ENCODE results near the gene WIPF2.
"Not testable (repeated sequence)": the region's sequence is repeated elsewhere in the genome, so short reads cannot be mapped to it uniquely, and the experiment has no call there.

WIPF2 gene

DNA sequence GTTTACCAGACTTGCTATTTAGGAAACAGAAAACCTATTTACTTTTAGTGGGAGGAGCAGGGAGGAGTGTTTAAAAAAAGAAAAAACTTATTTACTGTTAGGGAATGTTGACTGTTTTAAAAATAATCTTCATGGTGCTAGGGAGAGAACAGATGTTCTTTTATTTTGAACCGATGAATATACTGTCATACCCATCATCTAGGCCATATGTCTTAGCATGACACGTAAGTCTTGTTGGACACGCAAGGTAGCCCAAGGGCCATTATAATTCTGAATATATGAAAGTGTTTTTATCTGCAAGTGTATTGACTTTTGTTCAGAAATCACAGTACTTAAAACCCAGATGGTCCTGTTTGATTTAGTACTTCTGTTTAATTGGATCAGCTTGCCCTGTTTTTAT lies 11.6 kb downstream of the WIPF2 start:
- no peak overlapping the region for H3K9ac ChIP-seq (ENCODE audit: insufficient read length)
- H3K36me3 ChIP-seq (ENCODE audit: insufficient read depth, low read length) = peaks cover 27% of the 10 kb centered on the region
- TF ChIP-seq EZH2 (IDR thresholded peaks at IDR 0.05) = no peak
- TF ChIP-seq FOXP2 (optimal IDR thresholded peaks at IDR 0.05; ENCODE audit: control extremely low read depth, extremely low read length, insufficient read depth) = no peak
- TF ChIP-seq POLR2AphosphoS5 (IDR thresholded peaks at IDR 0.05; ENCODE audit: borderline replicate concordance, low read depth, low read length) = no peak
- no peak overlapping the region for H3K4me3 ChIP-seq
- no peak for DNase-seq (ENCODE audit: low read depth, low spot score)
- H3K27ac ChIP-seq = peak overlapping the region; percentile 27
- H3K9me3 ChIP-seq (ENCODE audit: low read depth, low read length) = no peaks in the 10 kb centered on the region

DNA sequence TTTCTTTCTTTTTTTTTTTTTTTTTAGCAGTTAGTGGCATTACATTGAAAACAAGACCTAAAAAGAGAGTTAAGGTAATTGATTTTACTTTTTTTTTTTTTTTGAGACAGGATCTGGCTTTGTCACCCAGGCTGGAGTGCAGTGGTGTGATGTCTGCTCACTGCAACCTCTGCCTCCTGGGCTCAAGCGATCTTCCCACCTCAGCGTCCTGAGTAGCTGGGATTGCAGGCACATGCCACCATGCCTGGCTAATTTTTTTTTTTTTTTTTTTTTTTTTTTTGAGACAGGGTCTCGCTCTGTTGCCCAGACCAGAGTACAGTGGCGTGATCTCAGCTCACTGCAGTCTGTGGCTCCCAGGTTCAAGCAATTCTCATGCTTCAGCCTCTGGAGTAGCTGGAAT lies 12.8 kb downstream of the WIPF2 start:
- peaks cover 25% of the 10 kb centered on the region for H3K36me3 ChIP-seq (ENCODE audit: insufficient read depth, low read length)
- H3K9me3 ChIP-seq (ENCODE audit: low read depth, low read length); DNase-seq (ENCODE audit: low read depth, low spot score); H3K4me3 ChIP-seq; H3K27ac ChIP-seq; H3K9ac ChIP-seq (ENCODE audit: insufficient read length): not testable (repeated sequence)

DNA sequence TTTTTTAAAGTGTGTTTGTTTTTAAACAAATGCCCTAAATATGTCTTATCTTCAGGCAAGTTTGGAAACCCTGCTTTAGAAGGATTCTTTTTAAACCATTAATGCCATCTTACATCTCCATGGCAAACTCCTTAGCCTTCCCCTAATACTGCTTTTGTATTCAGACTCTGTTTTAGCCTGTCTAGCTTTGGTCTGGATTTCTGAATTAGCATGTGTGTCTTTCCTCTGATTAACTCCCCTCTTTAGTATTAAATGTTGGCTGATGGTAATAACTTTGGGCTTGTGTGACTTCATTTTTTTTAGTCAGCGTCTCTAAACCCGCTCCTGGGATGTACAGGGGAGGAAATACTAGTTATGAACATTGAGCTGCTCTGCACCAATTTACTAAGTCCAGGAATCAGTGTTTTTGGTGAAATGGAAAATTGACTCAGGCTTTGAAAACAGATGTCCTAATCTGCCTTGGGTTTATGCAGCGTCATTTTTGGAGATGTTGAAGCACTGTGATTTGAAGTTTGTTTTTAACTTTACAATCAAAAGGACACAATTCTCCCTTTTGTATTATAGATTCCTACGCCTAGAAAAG lies 22.2 kb downstream of the WIPF2 start:
- TF ChIP-seq FOXP2 (optimal IDR thresholded peaks at IDR 0.05; ENCODE audit: control extremely low read depth, extremely low read length, insufficient read depth) = no peak
- no peak for TF ChIP-seq POLR2AphosphoS5 (IDR thresholded peaks at IDR 0.05; ENCODE audit: borderline replicate concordance, low read depth, low read length)
- TF ChIP-seq EZH2 (IDR thresholded peaks at IDR 0.05) = no peak

DNA sequence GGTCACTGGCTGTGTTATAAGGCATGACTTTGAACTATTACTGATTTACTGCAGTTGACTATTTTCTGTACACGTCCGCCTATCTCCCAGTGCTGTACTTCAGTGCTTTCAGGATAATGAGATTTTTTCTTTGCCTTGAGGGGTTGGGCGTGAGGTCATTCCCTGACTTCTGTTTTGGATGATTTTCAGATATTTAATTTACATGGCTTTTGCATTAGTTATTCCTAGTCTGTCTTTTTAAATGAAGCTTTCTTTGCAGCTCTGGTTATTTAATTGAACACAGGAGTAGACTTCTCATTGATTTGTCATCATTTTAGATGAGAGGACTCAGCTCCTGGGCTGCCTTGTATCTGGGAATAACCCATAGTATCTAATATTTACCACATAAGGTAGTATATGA lies 23.7 kb downstream of the WIPF2 start:
- peak overlapping the region; percentile 54 for H3K9ac ChIP-seq (ENCODE audit: insufficient read length)
- H3K27ac ChIP-seq = peak overlapping the region; percentile 98
- no peak for DNase-seq (ENCODE audit: low read depth, low spot score)
- peak overlapping the region; percentile 58 for H3K4me3 ChIP-seq
- no peaks in the 10 kb centered on the region for H3K36me3 ChIP-seq (ENCODE audit: insufficient read depth, low read length)
- no peak for TF ChIP-seq POLR2AphosphoS5 (IDR thresholded peaks at IDR 0.05; ENCODE audit: borderline replicate concordance, low read depth, low read length)
- no peak for TF ChIP-seq FOXP2 (optimal IDR thresholded peaks at IDR 0.05; ENCODE audit: control extremely low read depth, extremely low read length, insufficient read depth)
- TF ChIP-seq EZH2 (IDR thresholded peaks at IDR 0.05) = no peak
- H3K9me3 ChIP-seq (ENCODE audit: low read depth, low read length) = no peaks in the 10 kb centered on the region

More for the DNA sequence above, 22.2 kb downstream of the WIPF2 start:
- no peaks in the 10 kb centered on the region for H3K36me3 ChIP-seq (ENCODE audit: insufficient read depth, low read length)
- DNase-seq (ENCODE audit: low read depth, low spot score) = no peak
- peak overlapping the region; percentile 64 for H3K9ac ChIP-seq (ENCODE audit: insufficient read length)
- H3K27ac ChIP-seq = peak overlapping the region; percentile 98
- H3K4me3 ChIP-seq = peak overlapping the region; percentile 41; the same call in 1 of the 2 replicates
- H3K9me3 ChIP-seq (ENCODE audit: low read depth, low read length) = no peaks in the 10 kb centered on the region

DNA sequence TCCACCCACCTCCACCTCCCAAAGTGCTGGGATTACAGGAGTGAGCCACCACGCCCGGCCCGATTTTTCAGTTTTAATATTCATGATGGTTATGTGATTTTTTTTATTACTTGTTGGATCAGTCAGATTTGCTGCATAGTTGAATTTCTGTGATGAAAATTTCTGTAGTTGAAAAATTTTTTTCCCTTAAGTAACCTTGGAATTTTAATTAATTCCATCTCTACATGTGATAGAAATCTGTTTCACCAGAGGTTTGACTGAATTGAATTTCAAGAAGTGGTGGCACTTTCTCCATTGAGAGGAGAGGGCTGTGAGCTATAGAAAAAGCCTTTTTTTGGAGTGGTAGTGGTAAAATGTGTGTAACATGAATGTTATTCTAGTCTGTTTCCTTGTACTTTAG lies 24.7 kb downstream of the WIPF2 start:
- no peak for TF ChIP-seq EZH2 (IDR thresholded peaks at IDR 0.05)
- no peak for TF ChIP-seq FOXP2 (optimal IDR thresholded peaks at IDR 0.05; ENCODE audit: control extremely low read depth, extremely low read length, insufficient read depth)
- TF ChIP-seq POLR2AphosphoS5 (IDR thresholded peaks at IDR 0.05; ENCODE audit: borderline replicate concordance, low read depth, low read length) = no peak
- DNase-seq (ENCODE audit: low read depth, low spot score) = no peak
- H3K9ac ChIP-seq (ENCODE audit: insufficient read length) = peak overlapping the region; percentile 29
- no peaks in the 10 kb centered on the region for H3K36me3 ChIP-seq (ENCODE audit: insufficient read depth, low read length)
- peak overlapping the region; percentile 98 for H3K27ac ChIP-seq
- no peaks in the 10 kb centered on the region for H3K9me3 ChIP-seq (ENCODE audit: low read depth, low read length)
- H3K4me3 ChIP-seq = peak overlapping the region; percentile 58

DNA sequence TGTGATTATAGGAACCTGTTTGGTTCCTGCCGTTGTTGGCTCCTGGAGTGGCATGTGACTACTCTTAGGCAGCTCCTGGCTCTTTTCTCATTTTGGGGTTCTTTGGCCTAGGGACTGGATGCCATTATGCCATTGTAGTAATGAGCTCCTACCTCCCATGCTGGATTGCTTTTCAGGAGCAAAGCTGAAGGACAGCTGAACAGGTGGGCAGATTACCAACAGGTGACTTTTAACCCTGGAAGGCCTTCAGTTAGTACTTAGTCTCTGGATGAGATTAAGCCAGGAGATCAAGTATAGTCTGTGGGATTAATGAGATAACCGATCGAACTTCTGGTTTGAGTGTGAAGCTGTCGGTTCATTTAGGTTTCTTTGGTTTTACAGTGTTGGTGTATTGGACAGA lies 25.2 kb downstream of the WIPF2 start:
- DNase-seq (ENCODE audit: low read depth, low spot score) = no peak
- TF ChIP-seq FOXP2 (optimal IDR thresholded peaks at IDR 0.05; ENCODE audit: control extremely low read depth, extremely low read length, insufficient read depth) = no peak
- no peak for TF ChIP-seq EZH2 (IDR thresholded peaks at IDR 0.05)
- TF ChIP-seq POLR2AphosphoS5 (IDR thresholded peaks at IDR 0.05; ENCODE audit: borderline replicate concordance, low read depth, low read length) = no peak
- H3K27ac ChIP-seq = peak overlapping the region; percentile 98
- H3K4me3 ChIP-seq = peak overlapping the region; percentile 58
- H3K36me3 ChIP-seq (ENCODE audit: insufficient read depth, low read length) = no peaks in the 10 kb centered on the region
- H3K9ac ChIP-seq (ENCODE audit: insufficient read length) = peak overlapping the region; percentile 29
- H3K9me3 ChIP-seq (ENCODE audit: low read depth, low read length) = no peaks in the 10 kb centered on the region

DNA sequence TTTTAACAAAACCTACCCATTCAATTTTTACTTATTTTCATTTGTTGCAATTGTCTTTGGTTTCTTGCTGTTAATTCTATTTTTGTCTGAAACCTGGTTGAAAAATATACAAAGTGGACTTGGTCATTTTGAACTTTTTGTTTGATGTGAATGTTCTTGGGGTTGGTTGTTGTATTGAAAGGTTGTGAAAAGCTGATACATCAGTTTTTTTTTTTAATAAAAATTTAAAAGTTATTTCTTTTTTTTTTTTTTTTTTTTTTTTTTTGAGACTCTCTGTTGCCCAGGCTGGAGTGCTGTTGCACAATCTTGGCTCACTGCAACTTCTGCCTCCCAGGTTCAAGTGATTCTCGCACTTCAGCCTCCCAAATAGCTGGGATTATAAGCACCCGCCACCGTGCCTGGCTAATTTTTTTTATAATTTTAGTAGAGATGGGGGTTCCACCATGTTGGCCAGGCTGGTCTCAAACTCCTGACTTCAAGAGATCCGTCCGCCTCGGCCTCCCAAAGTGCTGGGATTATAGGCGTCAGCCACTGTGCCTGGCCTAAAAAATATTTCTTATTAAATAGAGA lies 28.9 kb downstream of the WIPF2 start:
- H3K9me3 ChIP-seq (ENCODE audit: low read depth, low read length) = no peaks in the 10 kb centered on the region
- peak overlapping the region; percentile 83 for H3K27ac ChIP-seq
- H3K36me3 ChIP-seq (ENCODE audit: insufficient read depth, low read length) = no peaks in the 10 kb centered on the region
- DNase-seq (ENCODE audit: low read depth, low spot score) = no peak
- TF ChIP-seq EZH2 (IDR thresholded peaks at IDR 0.05) (no peak), POLR2AphosphoS5 (IDR thresholded peaks at IDR 0.05; ENCODE audit: borderline replicate concordance, low read depth, low read length) (no peak), FOXP2 (optimal IDR thresholded peaks at IDR 0.05; ENCODE audit: control extremely low read depth, extremely low read length, insufficient read depth) (no peak)
- no peak overlapping the region for H3K4me3 ChIP-seq
- no peak overlapping the region for H3K9ac ChIP-seq (ENCODE audit: insufficient read length)

DNA sequence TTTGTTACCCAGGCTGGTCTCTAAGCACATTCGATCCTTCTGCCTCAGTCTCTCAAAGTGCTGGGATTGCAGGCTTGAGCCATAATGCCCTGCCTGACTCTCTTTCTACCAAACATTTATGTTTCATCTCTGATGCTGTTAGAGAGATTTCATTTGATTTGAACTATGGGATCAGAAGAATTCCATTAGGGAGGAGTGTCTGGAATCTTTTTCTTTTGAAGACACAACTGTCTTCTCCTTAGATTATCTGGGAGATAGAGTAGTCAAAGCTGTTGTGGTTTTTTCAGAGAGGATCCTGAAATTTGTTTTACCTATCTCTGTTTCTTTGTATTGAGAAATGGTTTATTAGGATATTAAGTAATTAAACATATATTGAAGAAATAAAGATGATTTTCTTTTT lies 29.4 kb downstream of the WIPF2 start:
- H3K27ac ChIP-seq = peak overlapping the region; percentile 83
- TF ChIP-seq FOXP2 (optimal IDR thresholded peaks at IDR 0.05; ENCODE audit: control extremely low read depth, extremely low read length, insufficient read depth) = no peak
- TF ChIP-seq EZH2 (IDR thresholded peaks at IDR 0.05) = no peak
- TF ChIP-seq POLR2AphosphoS5 (IDR thresholded peaks at IDR 0.05; ENCODE audit: borderline replicate concordance, low read depth, low read length) = no peak
- DNase-seq (ENCODE audit: low read depth, low spot score) = no peak
- no peak overlapping the region for H3K9ac ChIP-seq (ENCODE audit: insufficient read length)
- H3K9me3 ChIP-seq (ENCODE audit: low read depth, low read length) = no peaks in the 10 kb centered on the region
- no peak overlapping the region for H3K4me3 ChIP-seq
- no peaks in the 10 kb centered on the region for H3K36me3 ChIP-seq (ENCODE audit: insufficient read depth, low read length)

DNA sequence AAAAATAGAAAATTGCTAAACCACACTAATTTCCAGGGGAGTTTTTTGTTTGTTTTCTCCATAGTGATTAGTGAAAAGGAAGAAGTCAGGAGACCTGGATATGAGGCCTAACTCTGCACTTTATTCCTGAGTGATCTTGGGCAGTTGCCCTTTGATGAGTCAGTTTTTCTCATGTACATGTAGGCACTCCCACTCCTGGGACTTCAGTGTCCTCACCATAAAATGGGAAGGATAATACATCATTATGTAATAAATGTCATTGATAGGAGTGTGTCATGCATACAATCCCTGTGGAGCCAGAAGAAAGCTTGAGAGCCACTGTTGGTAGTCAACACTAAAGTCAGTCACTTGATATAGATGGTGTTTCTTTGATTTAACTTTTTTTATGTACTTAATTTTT lies 32.5 kb downstream of the WIPF2 start:
- DNase-seq (ENCODE audit: low read depth, low spot score) = no peak
- Histone ChIP-seq H3K27ac (peak overlapping the region; percentile 17), H3K9ac (ENCODE audit: insufficient read length) (no peak overlapping the region), H3K36me3 (ENCODE audit: insufficient read depth, low read length) (peaks cover 5% of the 10 kb centered on the region), H3K9me3 (ENCODE audit: low read depth, low read length) (no peaks in the 10 kb centered on the region), H3K4me3 (no peak overlapping the region)
- no peak for TF ChIP-seq EZH2 (IDR thresholded peaks at IDR 0.05)
- no peak for TF ChIP-seq POLR2AphosphoS5 (IDR thresholded peaks at IDR 0.05; ENCODE audit: borderline replicate concordance, low read depth, low read length)
- TF ChIP-seq FOXP2 (optimal IDR thresholded peaks at IDR 0.05; ENCODE audit: control extremely low read depth, extremely low read length, insufficient read depth) = no peak
